HepG2 (cell line): ENCODE data around the gene BPGM. TPM values are rescaled to one million over a fixed set of nuclear protein-coding genes. Genes with fewer than 3 reads are reported as not detected.

Experiments used
- ATAC-seq: fragments of 200-7000 bp; cut with Tn5 transposase; 3 replicates; pipeline ENCODE4 v1.9.1; 2020; ENCODE audit warnings: mild to moderate bottlenecking, moderate library complexity
- BruUV-seq: library from RNA; stranded (reverse); fragments of 400-500 nt; replicated peaks from 2 replicates; lab custom pipeline; 2021; lab: Mats Ljungman, UMichigan
- CTCF ChIA-PET: fragments of 300-600 bp; formaldehyde crosslinking; extraction: SDS; loops from one replicate; lab custom pipeline; 2021; ENCODE audit warnings: low total read pairs, inconsistent platforms, low intra/inter-chr PET ratio; lab: Yijun Ruan, JAX
- POLR2A ChIA-PET: fragments of 350-600 bp; sonication (Branson Sonifier 250); formaldehyde crosslinking; loops from one replicate; lab custom pipeline; 2020; ENCODE audit warnings: antibody characterized with exemption, inconsistent platforms; lab: Yijun Ruan, JAX
- DNase-seq: peaks from one replicate; pipeline ENCODE4 v3.0.0-alpha.2; 2015; ENCODE audit warnings: low spot score
- FAIRE-seq: peaks from 3 replicates; lab custom pipeline; 2011; peaks lifted over from hg19 to GRCh38; lab: Jason Lieb, UNC
- H2AFZ ChIP-seq: one replicate; pipeline ENCODE4 v1.6.1; 2011; ENCODE audit warnings: low read length, inconsistent platforms
- H3K27ac ChIP-seq: fragments of 300-600 bp; 3 replicates; pipeline ENCODE4 v1.8.0; 2011; ENCODE audit warnings: mixed run types, mild to moderate bottlenecking, mixed read lengths, low read length, inconsistent platforms; ENCODE audit not compliant: insufficient read depth; ENCODE audit errors: extremely low read length
- H3K27me3 ChIP-seq, 2 experiments: fragments of 200-600 bp in 1 of 2; 2 replicates in 1 of 2; 3 replicates in 1 of 2; pipeline versions ENCODE4 v1.6.0 to v1.8.0; 2011; ENCODE audit warnings: low read length in 2 of 2, mild to moderate bottlenecking in 2 of 2, moderate library complexity in 2 of 2, inconsistent platforms in 1 of 2; ENCODE audit not compliant: insufficient read depth in 2 of 2, control insufficient read depth in 1 of 2
- H3K36me3 ChIP-seq, 2 experiments: fragments of 200-600 bp in 1 of 2; replicated peaks in 1 of 2; 2 replicates in 1 of 2; 3 replicates in 1 of 2; pipeline versions ENCODE4 v1.5.1 to v1.8.0; 2011; ENCODE audit warnings: low read length in 2 of 2, inconsistent platforms in 1 of 2; ENCODE audit not compliant: insufficient read depth in 2 of 2, control insufficient read depth in 1 of 2
- H3K4me1 ChIP-seq: 2 replicates; pipeline ENCODE4 v1.5.1; 2012; ENCODE audit warnings: low read length, inconsistent platforms; ENCODE audit not compliant: insufficient read depth
- H3K4me2 ChIP-seq: 2 replicates; pipeline ENCODE4 v1.6.0; 2011; ENCODE audit warnings: low read depth, low read length, inconsistent platforms
- H3K4me3 ChIP-seq, 3 experiments: fragments of 200-600 bp in 1 of 3; sonication (generic), shearing (Covaris generic) in 1 of 3; replicated peaks in 1 of 3; 2 replicates each; pipeline ENCODE4 v1.5.1; 2011 to 2016; ENCODE audit warnings: low read length in 3 of 3, inconsistent platforms in 2 of 3, low read depth in 2 of 3, mild to moderate bottlenecking in 2 of 3, control low read depth in 1 of 3, mixed read lengths in 1 of 3; ENCODE audit not compliant: insufficient read depth in 1 of 3
- H3K79me2 ChIP-seq: one replicate; pipeline ENCODE4 v1.6.1; 2011; ENCODE audit warnings: low read length, inconsistent platforms; ENCODE audit not compliant: insufficient read depth
- H3K9ac ChIP-seq: 2 replicates; pipeline ENCODE4 v1.6.0; 2011; ENCODE audit warnings: mild to moderate bottlenecking, low read depth, low read length, inconsistent platforms; ENCODE audit not compliant: insufficient read depth
- H3K9me3 ChIP-seq: 2 replicates; pipeline ENCODE4 v1.5.1; 2012; ENCODE audit warnings: mild to moderate bottlenecking, low read length
- H4K20me1 ChIP-seq: 2 replicates; pipeline ENCODE4 v1.6.0; 2011; ENCODE audit warnings: inconsistent platforms, mild to moderate bottlenecking, low read length, moderate library complexity; ENCODE audit not compliant: insufficient read depth
- CEBPB ChIP-seq: IDR thresholded peaks from 2 replicates; pipeline ENCODE4 v1.6.1; 2011; ENCODE audit warnings: low read depth, low read length, improper control_type of control experiment, borderline replicate concordance
- FOXA1 ChIP-seq, 2 experiments: fragments of 450-650 bp in 1 of 2; sonication (generic) in 1 of 2; formaldehyde crosslinking in 1 of 2; IDR thresholded peaks; 2 replicates each; pipeline versions ENCODE4 v1.4.0 to v1.6.1; 2016 to 2020; ENCODE audit warnings: missing genetic modification reagents in 1 of 2
- MED13 ChIP-seq: sonication (generic); formaldehyde crosslinking; IDR thresholded peaks from 2 replicates; pipeline ENCODE4 v1.5.0; 2020; ENCODE audit warnings: missing genetic modification reagents
- NBN ChIP-seq: fragments of 450-650 bp; conservative IDR thresholded peaks from 2 replicates; pipeline ENCODE4 v1.6.1; 2017
- NR2F6 ChIP-seq, 2 experiments: IDR thresholded peaks; 2 replicates each; pipeline ENCODE4 v1.6.1; 2016; ENCODE audit warnings: antibody characterized with exemption in 1 of 2, mild to moderate bottlenecking in 1 of 2
- PHF8 ChIP-seq: sonication (generic); formaldehyde crosslinking; IDR thresholded peaks from 2 replicates; pipeline ENCODE4 v1.5.0; 2020; ENCODE audit warnings: missing genetic modification reagents
- POGK ChIP-seq: sonication (generic); formaldehyde crosslinking; conservative IDR thresholded peaks from 2 replicates; pipeline ENCODE4 v1.8.0; 2022; ENCODE audit warnings: mild to moderate bottlenecking, moderate library complexity, missing genetic modification reagents
- SAP130 ChIP-seq: IDR thresholded peaks from 2 replicates; pipeline ENCODE4 v1.6.1; 2016; ENCODE audit warnings: low read depth
- TBX3 ChIP-seq: fragments of 450-650 bp; IDR thresholded peaks from 2 replicates; pipeline ENCODE4 v1.6.1; 2017; ENCODE audit warnings: antibody characterized with exemption, mild to moderate bottlenecking, inconsistent platforms, borderline replicate concordance
- TCF7L2 ChIP-seq: IDR thresholded peaks from 2 replicates; pipeline ENCODE4 v1.6.1; 2011; ENCODE audit warnings: mild to moderate bottlenecking, low read depth, low read length, moderate library complexity
- ZNF160 ChIP-seq: sonication (generic); formaldehyde crosslinking; IDR thresholded peaks from 2 replicates; pipeline ENCODE4 v1.8.0; 2022; ENCODE audit warnings: mild to moderate bottlenecking, inconsistent platforms, missing genetic modification reagents
- WGBS: methylation state at CpG from one replicate; pipeline ENCODE4 v1.1.6; 2017; ENCODE audit warnings: low lambda C conversion rate; 5-methylcytosine and 5-hydroxymethylcytosine counted together
- in situ Hi-C: cut with HindIII; loops from 2 replicates; pipeline ENCODE4 v1.10.0; 2017; ENCODE audit warnings: low pct_unique_long_range_greater_than_20kb; ENCODE audit not compliant: extremely low pct_ligation_motif_present
- intact Hi-C: fragments of 100-400 bp; cut with micrococcal nuclease; formaldehyde crosslinking; loops from one replicate; pipeline ENCODE4 v1.10.0; 2022; ENCODE audit not compliant: unreplicated experiment
- polyA plus RNA-seq, 8 experiments: library from polyadenylated mRNA; depleted of rRNA in 3 of 8; stranded (reverse) in 7 of 8; unstranded in 1 of 8; fragments of >200 nt; fragmentation: Illumina TruSeq in 4 of 8; extraction: Trizol in 4 of 8; gene quantifications; 2 replicates each; pipeline versions ENCODE4 v1.2.1 to v1.2.3, GENCODE V29; 2011 to 2016; ENCODE audit warnings: low read depth in 4 of 8, missing spikeins in 1 of 8, mixed read lengths in 1 of 8; ENCODE audit not compliant: insufficient read depth in 1 of 8
- total RNA-seq, 5 experiments: library from RNA; depleted of rRNA; stranded (reverse); fragments of >200 nt; fragmentation: Illumina TruSeq; extraction: Trizol; gene quantifications; 2 replicates each; pipeline ENCODE4 v1.2.3, GENCODE V29; 2016; ENCODE audit warnings: low read depth in 1 of 5
- TF ChIP-seq, protein P1 (sequence below): sonication (generic); formaldehyde crosslinking; conservative IDR thresholded peaks from 2 replicates; pipeline ENCODE4 v1.5.0; 2020; ENCODE audit warnings: missing genetic modification reagents
- TF ChIP-seq, protein P2 (sequence below): sonication (generic); formaldehyde crosslinking; IDR thresholded peaks from 2 replicates; pipeline ENCODE4 v1.5.0; 2020; ENCODE audit warnings: missing genetic modification reagents, mild to moderate bottlenecking, borderline replicate concordance

The BPGM gene
- total and polyA plus RNA-seq, 2 of the 13 experiments (the other 11 are each of a cell fraction or from before 2014, with no cell fraction given), result 4.0 to 7.5 TPM

DNA sequence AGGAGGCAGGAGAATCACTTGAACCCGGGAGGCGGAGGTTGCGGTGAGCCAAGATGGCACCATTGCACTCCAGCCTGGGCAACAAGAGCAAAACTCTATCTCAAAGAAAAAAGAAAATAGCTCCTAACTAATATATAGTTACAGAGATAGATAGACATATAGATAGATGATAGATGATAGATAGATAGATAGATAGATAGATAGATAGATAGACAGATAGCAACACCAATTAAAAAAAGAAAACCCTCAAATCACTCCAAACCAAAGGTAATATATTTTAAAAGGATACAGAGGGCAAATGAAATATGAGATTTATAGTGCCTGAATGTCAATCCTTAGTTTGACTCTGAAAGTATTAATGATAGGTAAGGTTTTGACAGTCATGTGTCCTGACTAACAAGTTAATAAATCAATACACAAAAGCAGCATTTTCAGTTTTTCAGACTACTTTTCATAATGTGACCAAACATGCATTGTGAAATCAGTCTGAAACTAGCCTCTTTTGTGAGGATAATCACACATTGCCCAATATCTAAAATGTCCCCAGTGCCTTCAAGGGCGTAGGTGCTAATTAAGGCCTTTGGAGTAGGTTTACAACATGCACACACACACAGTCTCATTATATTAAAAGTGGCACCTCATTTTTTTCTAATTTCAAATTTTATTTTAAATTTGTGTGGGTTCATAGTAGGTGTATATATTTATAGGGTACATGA lies 61.2 kb downstream of the BPGM start:
- intact Hi-C loops (no loop called here), in situ Hi-C loops (no loop called here)
- TF ChIP-seq TBX3, result no peak
- no peak for TF ChIP-seq MED13 (CRISPR knock-in tag)
- peak; percentile 59 for TF ChIP-seq CEBPB
- TF ChIP-seq, all 625 proteins: peak for 1
- DNase-seq (no peak), ATAC-seq (no peak), FAIRE-seq (no peak)
- ChIA-PET CTCF (no interaction called here), POLR2A (no interaction called here)
- no peak overlapping the region for H2AFZ ChIP-seq
- H3K36me3 ChIP-seq, result no peaks in the 10 kb centered on the region
- H3K9me3 ChIP-seq, result no peaks in the 10 kb centered on the region
- BruUV-seq, result no TSS peak
- H3K4me3 ChIP-seq, result no peak overlapping the region
- no peak overlapping the region for H3K9ac ChIP-seq
- H3K27me3 ChIP-seq, result peaks cover 0 to 23% of the 10 kb centered on the region in 2 experiments; a peak in 2 of 5 replicates
- WGBS, result 76% methylated on average over 4 of the region's 4 CpGs
- peaks cover 21% of the 10 kb centered on the region for H3K4me1 ChIP-seq
- no peak overlapping the region for H3K4me2 ChIP-seq
- H3K79me2 ChIP-seq, result no peaks in the 10 kb centered on the region
- H4K20me1 ChIP-seq, result no peaks in the 10 kb centered on the region
- H3K27ac ChIP-seq, result no peak overlapping the region

GRCh38 chr7:134708692-134709091 lies 62.0 kb downstream of the BPGM start:
- no TSS peak for BruUV-seq
- ATAC-seq, result no peak
- no peak for FAIRE-seq
- Histone ChIP-seq H2AFZ (no peak overlapping the region), H3K27me3 (peaks cover 0 to 15% of the 10 kb centered on the region in 2 experiments; a peak in 2 of 5 replicates), H3K4me3 (no peak overlapping the region), H3K4me2 (no peak overlapping the region), H3K36me3 (no peaks in the 10 kb centered on the region), H3K79me2 (no peaks in the 10 kb centered on the region), H3K4me1 (peaks cover 15% of the 10 kb centered on the region), H3K9ac (no peak overlapping the region), H3K9me3 (no peaks in the 10 kb centered on the region), H3K27ac (no peak overlapping the region), H4K20me1 (no peaks in the 10 kb centered on the region)
- no peak for DNase-seq
- ChIA-PET POLR2A (no interaction called here), CTCF (no interaction called here)
- in situ Hi-C loops (no loop called here), intact Hi-C loops (no loop called here)
- 27% methylated on average over 2 of the region's 2 CpGs for WGBS
- TF ChIP-seq, protein P1, sequence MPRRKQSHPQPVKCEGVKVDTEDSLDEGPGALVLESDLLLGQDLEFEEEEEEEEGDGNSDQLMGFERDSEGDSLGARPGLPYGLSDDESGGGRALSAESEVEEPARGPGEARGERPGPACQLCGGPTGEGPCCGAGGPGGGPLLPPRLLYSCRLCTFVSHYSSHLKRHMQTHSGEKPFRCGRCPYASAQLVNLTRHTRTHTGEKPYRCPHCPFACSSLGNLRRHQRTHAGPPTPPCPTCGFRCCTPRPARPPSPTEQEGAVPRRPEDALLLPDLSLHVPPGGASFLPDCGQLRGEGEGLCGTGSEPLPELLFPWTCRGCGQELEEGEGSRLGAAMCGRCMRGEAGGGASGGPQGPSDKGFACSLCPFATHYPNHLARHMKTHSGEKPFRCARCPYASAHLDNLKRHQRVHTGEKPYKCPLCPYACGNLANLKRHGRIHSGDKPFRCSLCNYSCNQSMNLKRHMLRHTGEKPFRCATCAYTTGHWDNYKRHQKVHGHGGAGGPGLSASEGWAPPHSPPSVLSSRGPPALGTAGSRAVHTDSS (CRISPR knock-in tag), result no peak
- TF ChIP-seq, protein P2, sequence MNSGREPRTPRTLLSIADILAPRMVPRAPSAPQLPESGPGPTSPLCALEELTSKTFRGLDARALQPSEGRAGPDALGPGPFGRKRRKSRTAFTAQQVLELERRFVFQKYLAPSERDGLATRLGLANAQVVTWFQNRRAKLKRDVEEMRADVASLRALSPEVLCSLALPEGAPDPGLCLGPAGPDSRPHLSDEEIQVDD (CRISPR knock-in tag), result no peak
- TF ChIP-seq NR2F6 (IDR thresholded peaks at IDR 0.05) (no peak), NR2F6 (CRISPR knock-in tag; IDR thresholded peaks at IDR 0.05) (no peak), TCF7L2 (no peak), SAP130 (CRISPR knock-in tag) (no peak), NBN (no peak), ZNF160 (CRISPR knock-in tag) (no peak), PHF8 (no peak), POGK (CRISPR knock-in tag) (no peak), FOXA1 (IDR thresholded peaks at IDR 0.05) (no peak), FOXA1 (CRISPR knock-in tag; IDR thresholded peaks at IDR 0.05) (no peak)
